GM12892 (cell line): ENCODE data around the gene OR4C6. TPM values are rescaled to one million over a fixed set of nuclear protein-coding genes. Genes with fewer than 3 reads are reported as not detected.
A peak's percentile ranks its signal among the peaks of the same experiment; 100 is the strongest.

Source experiments
- DNase-seq: peaks from one replicate; pipeline ENCODE4 v3.0.0; 2011; ENCODE audit not compliant: insufficient read length
- FAIRE-seq: peaks from 2 replicates; lab custom pipeline; 2011; peaks lifted over from hg19 to GRCh38; lab: Jason Lieb, UNC
- POLR2A ChIP-seq: IDR thresholded peaks from 2 replicates; pipeline ENCODE4 v1.6.1; 2011; ENCODE audit warnings: low read depth, low read length, control low read depth
- POLR2AphosphoS5 ChIP-seq: IDR thresholded peaks from 2 replicates; pipeline ENCODE4 v1.6.1; 2011; ENCODE audit warnings: low read depth, low read length, control low read depth
- TAF1 ChIP-seq: IDR thresholded peaks from 2 replicates; pipeline ENCODE4 v1.6.1; 2011; ENCODE audit warnings: low read depth, mild to moderate bottlenecking, control low read depth, low read length, borderline replicate concordance
- polyA plus RNA-seq: library from polyadenylated mRNA; unstranded; fragments of >200 nt; gene quantifications from one replicate; pipeline ENCODE4 v1.2.1, GENCODE V29; 2012; ENCODE audit warnings: missing spikeins, inconsistent platforms; ENCODE audit not compliant: missing spikeins

The OR4C6 gene
- not detected for polyA plus RNA-seq

DNA sequence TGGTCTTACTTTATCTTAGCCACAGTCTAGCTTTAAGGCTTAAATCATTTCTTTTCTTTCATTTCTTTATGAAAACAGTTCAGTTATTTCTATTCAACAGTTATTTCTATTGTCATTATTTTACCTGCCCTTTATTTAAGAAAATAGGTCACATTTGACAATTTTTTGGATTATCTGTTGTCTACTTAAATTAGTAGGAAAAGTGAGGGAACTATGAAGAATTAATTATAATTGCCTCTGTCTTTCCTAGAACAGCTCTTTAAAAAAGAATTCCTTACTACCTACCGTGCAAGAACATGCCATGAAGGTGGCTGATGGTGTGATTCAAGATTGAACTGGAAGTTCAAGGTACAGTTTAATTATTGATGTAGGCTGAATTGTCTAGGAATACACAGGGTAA, at the start of gene OR4C6:
Gene OR4C6 (plus strand): TSS at position 301 of the 400 bp plus-strand sequence. CDS start 2,966 bp downstream, outside the sequence.
- no peak for DNase-seq
- FAIRE-seq, result no peak
- TF ChIP-seq POLR2AphosphoS5 (no peak), TAF1 (no peak), POLR2A (no peak)

DNA sequence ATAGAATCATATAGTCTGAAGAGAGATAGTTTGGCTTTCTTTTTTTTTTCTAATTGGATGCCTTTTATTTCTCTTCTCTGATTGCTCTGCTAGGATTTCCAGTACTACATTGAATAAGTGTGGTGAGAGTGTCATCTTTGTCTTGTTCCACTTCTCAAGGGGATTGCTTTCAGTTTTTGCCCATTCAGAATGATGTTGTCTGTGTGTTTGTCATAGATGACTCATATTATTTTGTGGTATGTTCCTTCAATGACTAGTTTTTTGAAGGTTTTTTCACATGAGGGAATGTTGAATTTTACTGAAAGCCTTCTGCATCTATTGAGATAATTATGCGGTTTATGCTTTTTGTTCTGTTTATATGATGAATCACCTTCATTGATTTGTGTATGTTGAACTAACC, 37.5 kb upstream of the OR4C6 start:
- DNase-seq (no peak), FAIRE-seq (no peak)
- TF ChIP-seq POLR2A (no peak), TAF1 (no peak), POLR2AphosphoS5 (no peak)

DNA sequence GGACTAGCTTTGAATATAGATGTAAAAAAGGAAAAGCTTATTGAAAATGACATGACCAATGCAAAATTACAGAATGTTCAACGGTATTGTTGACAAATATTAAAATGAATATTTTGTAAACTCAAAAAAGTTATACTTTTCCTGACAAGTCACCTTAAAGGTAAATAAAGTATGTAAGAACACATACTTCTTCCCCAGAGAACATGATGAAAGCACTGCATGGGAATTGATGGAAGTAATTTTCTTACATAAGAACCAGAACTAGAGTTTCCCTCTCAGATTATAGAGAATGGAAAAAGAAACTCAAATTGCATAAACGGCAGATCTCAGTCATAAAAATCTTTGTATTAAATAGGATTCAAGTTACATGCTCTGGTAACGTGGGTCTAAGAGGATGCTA, 27.2 kb upstream of the OR4C6 start, which contains the start of gene OR4P4:
Gene OR4P4 (plus strand): TSS at position 301 of the 400 bp plus-strand sequence.
- DNase-seq (no peak), FAIRE-seq (no peak)
- TF ChIP-seq TAF1, result no peak
- no peak for TF ChIP-seq POLR2A
- TF ChIP-seq POLR2AphosphoS5, result no peak

DNA sequence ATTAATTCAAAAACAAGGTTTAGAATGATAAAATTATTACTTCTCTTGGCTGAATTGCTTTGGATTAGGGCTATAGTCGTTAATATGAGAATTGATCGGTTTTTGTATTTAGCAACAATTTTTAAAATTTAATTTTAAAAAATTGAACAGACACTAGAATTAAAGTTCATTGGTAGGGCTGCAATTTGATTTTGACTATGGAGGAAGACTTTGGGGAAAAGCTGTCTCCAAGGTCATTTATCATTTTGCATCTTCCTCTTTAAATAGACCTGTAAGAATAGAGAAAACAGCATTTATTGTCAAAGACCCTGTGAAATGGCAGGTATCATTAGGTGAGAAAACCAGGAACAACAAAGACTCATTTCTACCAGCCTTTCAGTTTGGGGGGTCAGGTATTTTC, 14.0 kb upstream of the OR4C6 start, which contains the start of gene OR4S2:
Gene OR4S2 (plus strand): TSS at position 301 of the 400 bp plus-strand sequence. CDS start 2,577 bp downstream, outside the sequence.
- FAIRE-seq (no peak), DNase-seq (no peak)
- TF ChIP-seq POLR2A (no peak), POLR2AphosphoS5 (no peak), TAF1 (no peak)

DNA sequence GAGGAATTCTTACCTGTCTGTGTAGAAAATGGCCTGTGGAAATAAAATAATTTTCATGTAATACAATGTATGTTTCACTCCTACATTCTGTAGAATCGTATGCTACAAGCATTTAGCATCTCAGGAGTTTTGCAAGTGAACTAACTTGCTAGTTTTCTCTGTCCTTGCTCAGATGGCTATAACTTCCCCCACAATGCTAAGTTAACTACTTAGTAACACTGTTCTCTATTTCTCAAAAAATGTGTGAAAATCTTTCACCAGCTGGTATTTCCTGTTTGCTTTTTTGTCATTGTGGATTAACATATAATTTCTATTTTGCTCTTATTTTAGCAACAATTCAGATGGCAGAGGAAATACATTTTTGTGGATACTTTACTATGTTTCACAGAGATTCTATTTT, 9.4 kb upstream of the OR4C6 start:
- FAIRE-seq (peak; percentile 14), DNase-seq (no peak)
- no peak for TF ChIP-seq POLR2A
- TF ChIP-seq POLR2AphosphoS5, result no peak
- TF ChIP-seq TAF1, result no peak

DNA sequence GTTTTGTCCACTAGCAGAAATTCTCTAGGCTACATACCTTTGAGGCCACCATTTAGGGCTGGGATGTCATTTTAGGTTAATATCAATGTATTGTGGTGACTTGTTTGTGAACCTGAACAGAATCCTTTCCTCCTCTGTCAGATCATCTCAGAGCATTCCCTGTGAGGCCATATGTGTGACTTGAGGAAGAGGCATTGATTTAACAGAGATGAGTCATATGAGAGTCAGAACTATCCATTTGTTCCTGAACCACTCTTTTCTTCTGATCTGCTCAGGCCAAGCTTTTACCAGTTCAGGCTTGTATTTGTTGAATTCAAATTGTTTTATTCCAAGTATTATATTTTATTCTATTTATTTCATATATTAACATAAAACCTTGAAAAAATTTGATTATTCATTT, 6.9 kb upstream of the OR4C6 start:
- TF ChIP-seq POLR2A, result no peak
- TF ChIP-seq TAF1, result no peak
- no peak for TF ChIP-seq POLR2AphosphoS5
- FAIRE-seq, result no peak
- no peak for DNase-seq

DNA sequence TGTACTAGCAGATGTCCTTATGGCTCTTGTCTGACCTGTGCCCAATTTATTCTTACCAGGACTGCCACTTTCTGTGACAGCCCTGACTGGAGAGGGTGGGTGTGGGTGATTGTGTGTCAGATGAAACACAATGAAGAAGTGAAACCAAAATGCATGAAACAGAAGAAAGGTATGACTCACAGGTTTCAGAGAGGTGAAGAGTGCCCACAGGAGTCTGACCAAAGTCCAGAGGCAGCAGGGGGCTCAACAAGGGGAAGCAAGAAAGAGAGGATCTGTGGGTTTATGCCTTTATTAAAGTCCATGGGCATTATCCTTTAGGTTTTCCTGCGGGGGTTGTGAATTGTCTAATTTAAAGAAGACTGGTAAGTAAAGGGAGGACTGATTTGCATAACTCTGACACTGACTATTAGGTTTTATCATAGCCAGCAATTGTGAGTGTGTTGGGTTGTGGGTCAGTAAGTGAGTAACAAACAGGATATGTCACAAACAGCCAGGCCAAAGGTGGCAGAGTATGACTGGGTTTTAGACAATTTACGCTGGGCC, 3.9 kb upstream of the OR4C6 start:
- DNase-seq (no peak), FAIRE-seq (peak; percentile 98)
- TF ChIP-seq POLR2AphosphoS5 (no peak), TAF1 (no peak), POLR2A (no peak)

DNA sequence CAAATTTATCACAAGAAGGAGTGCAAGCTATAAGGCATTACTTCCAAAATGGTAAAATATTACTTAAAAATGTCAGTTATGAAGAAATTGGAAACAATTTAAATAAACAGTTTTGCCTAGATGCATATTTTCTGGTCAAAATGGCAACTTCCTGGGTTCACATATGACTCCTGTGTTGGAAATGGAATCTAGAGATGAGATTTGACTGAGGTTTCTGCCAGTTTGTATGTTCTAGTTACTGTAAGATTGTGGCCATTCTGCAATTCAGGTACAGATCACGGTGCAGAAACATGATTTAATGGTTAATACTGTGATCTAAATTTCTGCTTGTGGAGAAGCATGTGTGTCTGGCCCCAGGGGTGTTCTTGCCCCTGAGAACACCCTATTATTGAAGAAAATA, 3.4 kb upstream of the OR4C6 start:
- no peak for TF ChIP-seq POLR2A
- TF ChIP-seq TAF1, result no peak
- TF ChIP-seq POLR2AphosphoS5, result no peak
- no peak for DNase-seq
- FAIRE-seq, result peak; percentile 9

DNA sequence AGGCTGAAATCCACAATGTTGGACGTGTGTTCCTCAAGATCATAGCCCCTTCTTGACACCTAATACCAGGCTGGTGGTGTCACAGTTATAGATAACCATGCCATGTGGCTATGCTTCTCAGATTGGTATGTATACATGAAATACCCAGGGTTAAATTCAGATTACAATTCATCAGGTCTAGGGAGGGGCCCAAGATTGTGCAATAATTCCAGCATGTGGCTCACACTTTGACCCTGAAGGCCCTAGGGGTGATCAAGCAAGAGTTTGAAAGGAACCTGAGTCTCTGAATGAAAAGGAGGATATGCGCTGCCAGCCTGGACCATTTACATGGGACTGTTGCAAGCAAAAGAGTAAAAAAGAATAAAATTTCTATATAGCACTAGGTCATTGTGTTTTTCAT, 7.4 kb downstream of the OR4C6 start:
- no peak for TF ChIP-seq POLR2A
- no peak for TF ChIP-seq TAF1
- no peak for TF ChIP-seq POLR2AphosphoS5
- DNase-seq (no peak), FAIRE-seq (no peak)

DNA sequence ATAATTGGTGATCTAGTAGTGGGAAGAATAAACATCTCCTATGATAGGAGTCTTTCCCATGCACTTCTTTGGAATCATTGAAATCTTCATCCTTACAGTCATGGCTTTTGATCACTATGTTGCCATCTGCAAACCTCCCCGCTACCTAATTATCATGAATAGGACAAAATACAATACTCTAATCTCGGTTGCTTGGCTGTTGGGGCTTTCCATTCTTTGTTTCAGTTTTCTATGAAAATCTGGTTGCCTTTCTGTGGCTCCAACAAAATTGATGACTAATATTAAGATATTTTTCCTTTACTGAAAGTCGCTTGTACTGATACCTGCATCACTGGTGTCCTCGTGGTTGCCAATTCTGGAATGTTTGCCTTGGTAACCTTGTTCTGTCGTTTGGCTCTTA, 11.9 kb downstream of the OR4C6 start:
- FAIRE-seq, result no peak
- DNase-seq, result no peak

DNA sequence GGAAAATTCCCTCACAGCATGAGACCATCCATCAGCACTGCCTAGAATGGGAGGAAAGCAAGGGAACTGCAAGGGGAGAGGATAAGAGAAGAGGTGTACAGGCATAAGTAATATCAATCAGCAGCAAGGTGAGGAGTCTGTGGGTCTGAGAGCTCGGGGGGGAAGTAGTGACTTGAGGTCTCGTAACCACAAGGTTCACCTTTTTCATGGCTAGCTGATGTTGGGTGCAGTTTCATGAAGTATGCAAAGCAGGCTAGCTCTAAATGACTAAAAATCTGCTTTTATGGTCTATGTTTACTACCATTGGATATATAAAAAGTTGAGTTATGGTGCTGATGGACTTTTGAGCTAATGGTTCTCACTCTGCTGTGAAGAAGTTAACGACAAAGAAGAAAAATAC, 35.8 kb downstream of the OR4C6 start:
- TF ChIP-seq TAF1, result no peak
- TF ChIP-seq POLR2AphosphoS5, result no peak
- no peak for TF ChIP-seq POLR2A
- DNase-seq, result no peak
- no peak for FAIRE-seq

More for the DNA sequence above, 11.9 kb downstream of the OR4C6 start:
- TF ChIP-seq POLR2A, result no peak
- TF ChIP-seq TAF1, result no peak
- TF ChIP-seq POLR2AphosphoS5, result no peak

DNA sequence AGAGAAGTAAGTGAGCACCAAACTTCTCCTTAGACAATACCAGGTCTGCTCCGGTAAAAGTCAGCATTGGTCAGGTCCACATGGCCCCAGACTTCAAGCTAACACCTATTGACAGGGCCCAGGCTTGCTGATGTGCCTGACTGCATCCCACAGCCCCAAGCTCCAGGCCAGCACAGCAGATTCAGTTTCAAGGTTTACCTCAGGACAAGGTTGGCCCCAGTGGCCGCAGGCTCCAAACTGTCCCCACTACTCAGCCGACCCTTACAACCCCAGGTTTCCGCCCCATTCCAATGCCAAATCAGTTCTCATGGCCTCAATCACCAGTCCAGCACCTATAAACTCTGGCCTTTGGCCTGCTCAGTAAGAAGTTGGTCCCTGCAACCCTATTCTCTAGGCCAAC, 39.4 kb downstream of the OR4C6 start:
- no peak for FAIRE-seq
- DNase-seq, result no peak
- TF ChIP-seq TAF1 (no peak), POLR2A (no peak), POLR2AphosphoS5 (no peak)
